Omental fat pad (tissue), 4 donors: Measurements from ENCODE around the gene MYO1E. TPM values are rescaled to one million over a fixed set of nuclear protein-coding genes. Genes with fewer than 3 reads are reported as not detected.

Source experiments
- ATAC-seq: fragments of 150-250 bp; one replicate; pipeline ENCODE4 v1.9.1; 2016; ENCODE audit warnings: mild to moderate bottlenecking, moderate library complexity; ENCODE audit not compliant: low FRiP score
- DNase-seq: peaks from one replicate; pipeline ENCODE4 v3.0.0-alpha.2; 2019; ENCODE audit warnings: low spot score
- CTCF ChIP-seq, 3 donors: fragments of 450-650 bp; IDR thresholded peaks; one replicate each; pipeline ENCODE4 v1.5.1; 2016 to 2017; ENCODE audit warnings: antibody characterized with exemption in 3 of 3, mild to moderate bottlenecking in 3 of 3, moderate library complexity in 2 of 3
- total RNA-seq, 4 donors: library from RNA; depleted of rRNA; stranded (reverse); fragments of >200 nt; gene quantifications; one replicate each; pipeline ENCODE4 v1.1.0, GENCODE V29; 2016

The MYO1E gene
- total RNA-seq, 4 donors from 2014 or later, result 35.7 to 193 (median 68.0) TPM

GRCh38 chr15:59385171-59385570, 12.5 kb upstream of the MYO1E start:
- ATAC-seq, result no peak
- TF ChIP-seq CTCF (IDR thresholded peaks at IDR 0.05), result no peak
- no peak for DNase-seq

GRCh38 chr15:59384507-59384906, 11.8 kb upstream of the MYO1E start:
- no peak for ATAC-seq

GRCh38 chr15:59380902-59381610, 8.4 kb upstream of the MYO1E start:
- DNase-seq (no peak), ATAC-seq (no peak)

More at GRCh38 chr15:59384507-59384906, 11.8 kb upstream of the MYO1E start:
- no peak for DNase-seq
- no peak for TF ChIP-seq CTCF (IDR thresholded peaks at IDR 0.05)

GRCh38 chr15:59379531-59379930, 6.9 kb upstream of the MYO1E start:
- no peak for DNase-seq
- ATAC-seq, result no peak
- no peak for TF ChIP-seq CTCF (IDR thresholded peaks at IDR 0.05)

More at GRCh38 chr15:59380902-59381610, 8.4 kb upstream of the MYO1E start:
- TF ChIP-seq CTCF (IDR thresholded peaks at IDR 0.05), result no peak

GRCh38 chr15:59378855-59379254, 6.2 kb upstream of the MYO1E start:
- no peak for TF ChIP-seq CTCF (IDR thresholded peaks at IDR 0.05)
- DNase-seq, result no peak
- ATAC-seq, result no peak

GRCh38 chr15:59377924-59378323, 5.3 kb upstream of the MYO1E start:
- DNase-seq, result no peak
- TF ChIP-seq CTCF (IDR thresholded peaks at IDR 0.05), result no peak
- ATAC-seq, result no peak

GRCh38 chr15:59376733-59377132, 4.1 kb upstream of the MYO1E start:
- ATAC-seq (no peak), DNase-seq (no peak)
- TF ChIP-seq CTCF (IDR thresholded peaks at IDR 0.05), result no peak
